Chondrocyte (in vitro differentiated cells): ENCODE data around the gene UFSP2. TPM values are rescaled to one million over a fixed set of nuclear protein-coding genes. Genes with fewer than 3 reads are reported as not detected.
A peak's percentile ranks its signal among the peaks of the same experiment; 100 is the strongest.

Experiments
- DNase-seq: peaks from one replicate; pipeline ENCODE4 v3.0.0; 2021; ENCODE audit warnings: mixed read lengths, low spot score
- H3K27ac Mint-ChIP-seq: one replicate; pipeline ENCODE4 v1.8.0; 2021; ENCODE audit warnings: mild to moderate bottlenecking, moderate library complexity, mixed read lengths; ENCODE audit not compliant: unreplicated experiment
- H3K27me3 Mint-ChIP-seq: 2 replicates; pipeline ENCODE4 v1.8.0; 2021; ENCODE audit warnings: low read depth, mixed read lengths
- H3K36me3 Mint-ChIP-seq: 2 replicates; pipeline ENCODE4 v1.8.0; 2021; ENCODE audit warnings: low read depth, mixed read lengths
- H3K4me1 Mint-ChIP-seq: 2 replicates; pipeline ENCODE4 v1.8.0; 2021; ENCODE audit warnings: low read depth, mild to moderate bottlenecking, mixed read lengths
- H3K4me3 Mint-ChIP-seq: one replicate; pipeline ENCODE4 v1.8.0; 2021; ENCODE audit warnings: mild to moderate bottlenecking, moderate library complexity, mixed read lengths; ENCODE audit not compliant: unreplicated experiment
- H3K9me3 Mint-ChIP-seq: 2 replicates; pipeline ENCODE4 v1.8.0; 2021; ENCODE audit warnings: low read depth, mixed read lengths
- total RNA-seq: library from RNA; stranded (reverse); gene quantifications from 3 replicates; pipeline ENCODE4 v1.2.1, GENCODE V29; 2021
- TF ChIP-seq, protein P1 (sequence below): fragments of 200-600 bp; sonication (generic); IDR thresholded peaks from 2 replicates; pipeline ENCODE4 v1.5.0; 2021; ENCODE audit warnings: antibody characterized with exemption, mild to moderate bottlenecking, moderate library complexity

Gene UFSP2
- total RNA-seq, 1 donor from 2014 or later: 33.0 TPM

DNA sequence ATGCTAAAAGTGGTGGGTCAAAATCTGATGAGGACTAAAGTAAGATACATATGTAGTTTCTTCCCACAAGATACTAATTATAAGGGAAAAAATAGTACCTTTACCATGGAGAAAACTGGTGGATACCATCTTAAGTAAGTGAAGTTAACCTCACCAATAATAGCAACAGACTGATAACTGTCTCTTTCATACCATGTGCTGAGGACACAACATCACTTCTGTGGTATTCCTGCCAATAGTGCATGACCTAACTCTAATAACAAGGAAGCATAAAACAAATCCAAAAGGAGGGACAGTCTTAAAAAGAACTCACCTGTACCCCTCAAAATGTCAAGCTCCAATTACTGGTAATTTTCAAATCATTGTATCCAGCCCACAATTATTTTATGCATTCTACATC is 8.8 kb downstream of the UFSP2 start:
- DNase-seq: no peak
- H3K27ac Mint-ChIP-seq: no peak overlapping the region

DNA sequence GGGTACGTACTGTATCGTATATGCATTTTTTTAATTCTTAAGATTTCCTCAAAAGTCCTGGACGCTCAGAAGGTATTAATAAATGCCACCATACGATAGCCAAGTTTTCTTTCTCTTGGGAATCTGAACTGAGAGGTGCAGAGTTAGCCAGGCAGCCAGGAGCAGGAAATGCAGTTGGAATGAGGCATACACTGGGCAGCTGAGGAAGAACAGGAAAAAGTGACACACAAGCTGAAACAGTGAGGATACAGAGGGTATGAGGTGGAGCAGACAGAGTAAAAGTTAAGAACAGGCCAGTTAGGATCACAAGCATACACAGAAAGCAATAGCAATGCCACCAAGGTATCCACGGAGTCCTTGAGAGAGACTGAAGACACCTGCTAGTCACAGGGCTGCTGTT is 13.4 kb downstream of the UFSP2 start:
- peaks cover 25% of the 10 kb centered on the region for H3K36me3 Mint-ChIP-seq
- peaks cover 4% of the 10 kb centered on the region for H3K4me1 Mint-ChIP-seq
- TF ChIP-seq, protein P1, sequence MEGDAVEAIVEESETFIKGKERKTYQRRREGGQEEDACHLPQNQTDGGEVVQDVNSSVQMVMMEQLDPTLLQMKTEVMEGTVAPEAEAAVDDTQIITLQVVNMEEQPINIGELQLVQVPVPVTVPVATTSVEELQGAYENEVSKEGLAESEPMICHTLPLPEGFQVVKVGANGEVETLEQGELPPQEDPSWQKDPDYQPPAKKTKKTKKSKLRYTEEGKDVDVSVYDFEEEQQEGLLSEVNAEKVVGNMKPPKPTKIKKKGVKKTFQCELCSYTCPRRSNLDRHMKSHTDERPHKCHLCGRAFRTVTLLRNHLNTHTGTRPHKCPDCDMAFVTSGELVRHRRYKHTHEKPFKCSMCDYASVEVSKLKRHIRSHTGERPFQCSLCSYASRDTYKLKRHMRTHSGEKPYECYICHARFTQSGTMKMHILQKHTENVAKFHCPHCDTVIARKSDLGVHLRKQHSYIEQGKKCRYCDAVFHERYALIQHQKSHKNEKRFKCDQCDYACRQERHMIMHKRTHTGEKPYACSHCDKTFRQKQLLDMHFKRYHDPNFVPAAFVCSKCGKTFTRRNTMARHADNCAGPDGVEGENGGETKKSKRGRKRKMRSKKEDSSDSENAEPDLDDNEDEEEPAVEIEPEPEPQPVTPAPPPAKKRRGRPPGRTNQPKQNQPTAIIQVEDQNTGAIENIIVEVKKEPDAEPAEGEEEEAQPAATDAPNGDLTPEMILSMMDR: no peak
- peaks cover 5% of the 10 kb centered on the region for H3K9me3 Mint-ChIP-seq
- peak overlapping the region; percentile 18 for H3K27ac Mint-ChIP-seq
- H3K4me3 Mint-ChIP-seq: no peak overlapping the region
- no peak for DNase-seq
- no peaks in the 10 kb centered on the region for H3K27me3 Mint-ChIP-seq

More for the DNA sequence above, 8.8 kb downstream of the UFSP2 start:
- TF ChIP-seq, protein P1: no peak
- Mint-ChIP-seq H3K36me3 (peaks cover 22% of the 10 kb centered on the region), H3K9me3 (no peaks in the 10 kb centered on the region), H3K27me3 (no peaks in the 10 kb centered on the region), H3K4me3 (no peak overlapping the region), H3K4me1 (peaks cover 12% of the 10 kb centered on the region)

DNA sequence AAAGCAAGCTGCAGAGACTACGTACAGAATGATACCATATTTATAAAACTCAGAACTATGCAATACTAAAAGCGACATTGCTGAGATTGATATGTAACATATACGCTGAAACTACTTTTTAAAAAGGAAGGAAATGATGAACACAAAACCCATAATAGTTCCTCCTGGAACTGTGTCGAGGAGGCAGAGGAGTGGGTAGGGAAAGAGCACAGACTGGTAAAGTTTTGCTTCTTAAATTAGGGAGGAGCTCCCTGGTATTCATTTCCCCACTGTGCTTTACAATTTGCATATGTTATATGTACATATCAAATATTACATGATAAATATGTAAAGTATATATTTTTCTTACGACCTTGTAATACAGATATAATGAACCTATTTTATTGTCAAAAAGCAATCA is 13.9 kb downstream of the UFSP2 start:
- Mint-ChIP-seq H3K4me1 (peaks cover 4% of the 10 kb centered on the region), H3K27ac (no peak overlapping the region), H3K9me3 (peaks cover 5% of the 10 kb centered on the region), H3K27me3 (no peaks in the 10 kb centered on the region), H3K36me3 (peaks cover 21% of the 10 kb centered on the region), H3K4me3 (no peak overlapping the region)
- TF ChIP-seq, protein P1: no peak
- no peak for DNase-seq

DNA sequence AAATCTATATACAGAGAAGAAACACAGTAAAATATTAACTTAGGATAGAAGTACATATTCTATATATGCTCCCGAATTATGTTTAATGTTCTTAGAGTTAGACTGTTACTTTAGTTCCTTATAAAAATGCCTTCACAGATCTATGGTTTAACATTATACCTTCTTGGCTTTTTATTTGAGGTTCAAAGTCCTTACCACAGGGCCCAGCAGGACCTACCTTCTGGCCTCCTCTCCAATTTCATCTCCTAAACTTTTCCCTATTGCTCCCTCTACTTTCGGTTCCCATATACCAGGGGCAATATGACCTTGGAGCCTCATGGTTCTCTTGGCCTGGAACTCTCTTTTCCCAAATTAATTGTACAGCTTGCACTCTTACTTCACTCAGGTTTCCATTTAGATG is 17.3 kb downstream of the UFSP2 start:
- peak overlapping the region; percentile 15 for H3K27ac Mint-ChIP-seq
- peaks cover 4% of the 10 kb centered on the region for H3K4me1 Mint-ChIP-seq
- H3K27me3 Mint-ChIP-seq: no peaks in the 10 kb centered on the region
- H3K4me3 Mint-ChIP-seq: no peak overlapping the region
- no peak for DNase-seq
- H3K36me3 Mint-ChIP-seq: peaks cover 28% of the 10 kb centered on the region
- TF ChIP-seq, protein P1: no peak
- H3K9me3 Mint-ChIP-seq: peaks cover 5% of the 10 kb centered on the region

DNA sequence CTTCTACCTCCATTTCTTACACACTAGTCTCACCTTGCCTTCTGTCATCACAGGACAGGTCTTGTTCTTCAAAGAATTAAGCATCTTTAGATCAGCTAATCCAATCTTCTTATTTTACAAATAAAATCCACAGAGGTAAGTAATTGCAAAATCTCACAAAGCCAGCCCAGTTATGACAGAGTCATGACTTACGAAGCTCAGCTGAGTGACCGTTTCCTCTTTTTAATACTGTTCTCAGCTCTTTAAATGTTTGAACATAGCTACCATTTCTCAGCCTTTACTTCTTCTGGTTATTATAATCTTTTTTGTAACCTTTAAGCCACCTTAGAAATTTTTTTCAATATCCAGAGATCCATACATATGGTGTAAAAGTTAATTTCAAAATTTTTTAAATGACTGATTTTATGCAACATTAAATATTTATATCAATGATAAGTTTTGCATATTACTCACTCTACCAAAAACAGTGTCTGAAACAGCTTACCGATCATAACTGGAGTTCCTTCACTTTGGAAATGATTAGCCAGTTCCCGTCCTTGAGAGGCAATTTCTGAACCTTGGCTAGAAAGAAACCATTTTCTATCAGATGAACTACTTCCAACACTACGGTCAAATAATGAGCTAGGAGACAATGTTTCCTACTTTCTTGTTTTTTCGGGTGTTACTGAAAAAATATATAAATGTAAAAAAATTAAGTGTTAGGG is 20.3 kb downstream of the UFSP2 start:
- Mint-ChIP-seq H3K4me1 (peaks cover 8% of the 10 kb centered on the region), H3K27ac (peak overlapping the region; percentile 36), H3K36me3 (peaks cover 31% of the 10 kb centered on the region), H3K27me3 (no peaks in the 10 kb centered on the region), H3K4me3 (no peak overlapping the region), H3K9me3 (peaks cover 5% of the 10 kb centered on the region)
- DNase-seq: no peak
- TF ChIP-seq, protein P1: no peak
